ENCODE data around the gene GPHA2. TPM values are rescaled to one million over a fixed set of nuclear protein-coding genes. Genes with fewer than 3 reads are reported as not detected.

GPHA2 gene
- total and polyA plus RNA-seq, 2 of the 13 experiments (the other 11 are each of a cell fraction or from before 2014, with no cell fraction given), result 13.0 to 19.1 TPM

DNA sequence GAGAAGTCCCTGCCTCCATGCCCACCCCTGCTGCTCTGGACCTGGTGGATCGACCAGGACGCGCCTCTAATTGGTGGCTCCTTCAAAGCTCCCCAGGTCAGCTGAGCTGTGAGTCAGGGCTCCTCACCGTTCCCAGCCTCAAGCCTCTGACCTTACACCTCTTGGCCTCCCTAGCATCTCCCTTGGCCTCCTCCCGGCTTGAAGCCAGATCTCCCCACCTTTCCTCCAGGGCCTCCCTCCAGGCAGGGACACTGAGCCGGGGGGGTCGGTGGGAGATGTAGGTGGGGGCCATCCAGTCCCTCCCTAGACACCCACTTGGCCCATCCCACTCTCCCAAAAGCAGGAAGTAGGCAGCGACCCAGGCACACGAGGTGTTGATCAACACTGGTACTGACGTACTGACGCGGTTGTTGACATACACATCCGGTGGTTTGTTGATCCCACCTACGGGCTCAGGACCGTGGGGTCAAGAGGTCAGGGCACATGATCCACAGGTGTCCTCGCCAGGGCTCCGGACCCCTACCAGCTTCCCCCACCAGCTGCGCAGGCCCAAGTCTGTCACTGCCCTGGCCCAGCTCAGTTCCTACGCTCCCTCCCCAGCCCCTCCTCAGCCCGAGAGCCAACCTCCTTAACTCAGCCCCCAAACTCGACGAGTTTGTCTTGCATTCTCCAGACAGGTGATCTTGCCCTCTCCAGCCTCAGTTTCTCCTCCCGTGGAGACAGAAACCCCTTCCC, 19.5 kb downstream of the GPHA2 start (continued):
- TF ChIP-seq STAT5B (CRISPR knock-in tag; IDR thresholded peaks at IDR 0.05), result no peak
- TF ChIP-seq ZIK1 (CRISPR knock-in tag; IDR thresholded peaks at IDR 0.05; ENCODE audit: borderline replicate concordance, low read depth), result no peak
- no peak; the same call in 1 of the 2 replicates for TF ChIP-seq MED1 (CRISPR knock-in tag; IDR thresholded peaks at IDR 0.05)
- TF ChIP-seq ERF (CRISPR knock-in tag; IDR thresholded peaks at IDR 0.05), result peak; percentile 34; the same call in 1 of the 2 replicates
- no peak for TF ChIP-seq KAT2B (IDR thresholded peaks at IDR 0.05; ENCODE audit: borderline replicate concordance, low read depth, low read length)
- no peak for TF ChIP-seq ZNF547 (CRISPR knock-in tag; IDR thresholded peaks at IDR 0.05)
- no peak for TF ChIP-seq SKIL (CRISPR knock-in tag; IDR thresholded peaks at IDR 0.05; ENCODE audit: borderline replicate concordance)
- TF ChIP-seq ZZZ3 (CRISPR knock-in tag; IDR thresholded peaks at IDR 0.05; ENCODE audit: borderline replicate concordance), result no peak
- peak; percentile 84; the same call in 1 of the 2 replicates for TF ChIP-seq NR2C2 (CRISPR knock-in tag; IDR thresholded peaks at IDR 0.05; ENCODE audit: borderline replicate concordance)
- TF ChIP-seq HCFC1 (IDR thresholded peaks at IDR 0.05; ENCODE audit: low read depth, low read length), result no peak
- no peak for TF ChIP-seq ZNF367 (CRISPR knock-in tag; IDR thresholded peaks at IDR 0.05; ENCODE audit: borderline replicate concordance)
- peak; percentile 72; the same call in 1 of the 2 replicates for TF ChIP-seq GABPB1 (CRISPR knock-in tag; IDR thresholded peaks at IDR 0.05)
- TF ChIP-seq ZHX1 (CRISPR knock-in tag; IDR thresholded peaks at IDR 0.05; ENCODE audit: low read depth), result 0 out of 2 replicates have a peak, but pooled peaks have one; percentile 29
- TF ChIP-seq EEA1 (CRISPR knock-in tag; IDR thresholded peaks at IDR 0.05; ENCODE audit: borderline replicate concordance), result no peak
- TF ChIP-seq ZNF17 (CRISPR knock-in tag; IDR thresholded peaks at IDR 0.05), result no peak
- no peak for TF ChIP-seq THYN1 (CRISPR knock-in tag; IDR thresholded peaks at IDR 0.05; ENCODE audit: borderline replicate concordance, low read depth)
- TF ChIP-seq ZMYM3 (CRISPR knock-in tag; IDR thresholded peaks at IDR 0.05), result no peak
- no peak for TF ChIP-seq TRIM24 (CRISPR knock-in tag; IDR thresholded peaks at IDR 0.05)
- no peak; the same call in 1 of the 2 replicates for TF ChIP-seq MTERF4 (CRISPR knock-in tag; IDR thresholded peaks at IDR 0.05)
- no peak for TF ChIP-seq HNF4G (IDR thresholded peaks at IDR 0.05; ENCODE audit: borderline replicate concordance, low read depth, low read length)
- TF ChIP-seq HNF4G (CRISPR knock-in tag; IDR thresholded peaks at IDR 0.05; ENCODE audit: borderline replicate concordance, low read depth), result peak; percentile 47
- TF ChIP-seq POLR2AphosphoS5 (IDR thresholded peaks at IDR 0.05; ENCODE audit: low read depth, low read length), result no peak; the same call in 1 of the 2 replicates
- no peak for TF ChIP-seq KLF15 (CRISPR knock-in tag; IDR thresholded peaks at IDR 0.05; ENCODE audit: borderline replicate concordance)
- no peak for TF ChIP-seq KMT2B (CRISPR knock-in tag; IDR thresholded peaks at IDR 0.05)

Data from HepG2 (cell line).